SH-SY5Y (cell line): Measurements from ENCODE around the gene SMAD3.

Source experiments
- GATA2 ChIP-seq: IDR thresholded peaks from 2 replicates; pipeline ENCODE4 v1.6.1; 2011; ENCODE audit warnings: mild to moderate bottlenecking, low read depth, low read length
- GATA3 ChIP-seq: IDR thresholded peaks from 2 replicates; pipeline ENCODE4 v1.6.1; 2011; ENCODE audit warnings: low read depth, mild to moderate bottlenecking, low read length, moderate library complexity

The SMAD3 gene

DNA sequence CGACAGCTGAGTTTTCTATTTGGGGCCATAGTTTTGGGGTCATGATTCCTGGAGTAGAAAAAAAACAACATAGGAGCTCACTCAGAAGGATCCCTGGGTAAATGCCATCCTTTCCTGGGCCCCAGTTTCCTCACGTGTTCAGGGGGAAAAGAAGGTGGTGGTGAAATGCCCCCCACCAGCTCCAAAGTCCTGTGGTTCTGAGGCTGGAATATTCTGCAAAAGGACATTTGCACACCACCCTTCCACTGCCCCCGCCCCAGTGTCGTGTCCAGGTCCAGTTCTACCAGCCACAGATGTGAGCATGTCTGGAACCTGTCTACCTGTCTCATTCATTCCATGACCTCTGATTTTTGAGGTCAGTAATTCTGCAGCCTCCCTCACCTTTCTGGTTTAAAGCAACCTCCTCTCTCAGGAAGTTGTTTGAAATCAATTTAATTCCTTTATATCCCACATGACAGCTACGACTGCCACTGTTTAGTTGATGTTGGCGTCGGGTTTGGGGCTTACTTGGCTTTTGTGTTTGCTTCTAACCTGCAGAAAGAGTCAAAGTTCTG lies 82.1 kb downstream of the SMAD3 start:
- TF ChIP-seq GATA3 = no peak
- no peak for TF ChIP-seq GATA2

DNA sequence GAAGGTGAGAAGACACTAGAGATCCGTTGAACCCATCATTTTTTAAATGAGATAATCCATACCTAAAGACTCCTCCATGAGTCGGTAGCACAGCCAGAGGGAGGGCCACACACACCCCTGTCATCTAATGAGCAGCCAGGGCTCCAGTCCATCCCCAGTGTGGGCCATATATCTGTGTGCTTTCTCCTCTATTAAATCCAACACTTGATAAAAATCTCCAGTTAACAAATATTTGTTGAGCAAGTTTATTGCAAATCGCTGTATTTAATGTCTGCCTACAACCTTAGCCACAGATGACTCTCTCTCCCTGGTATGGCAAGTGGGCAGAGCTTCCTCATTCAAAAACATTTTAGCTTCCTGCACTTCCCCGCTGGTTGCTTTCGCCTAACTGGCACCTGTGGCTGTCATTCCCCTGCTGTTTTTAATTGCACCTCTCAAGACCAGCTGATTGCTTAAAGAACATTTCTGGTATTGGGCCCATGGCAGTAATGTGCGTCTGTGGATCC lies 82.8 kb downstream of the SMAD3 start:
- TF ChIP-seq GATA2 = no peak
- TF ChIP-seq GATA3 = no peak

DNA sequence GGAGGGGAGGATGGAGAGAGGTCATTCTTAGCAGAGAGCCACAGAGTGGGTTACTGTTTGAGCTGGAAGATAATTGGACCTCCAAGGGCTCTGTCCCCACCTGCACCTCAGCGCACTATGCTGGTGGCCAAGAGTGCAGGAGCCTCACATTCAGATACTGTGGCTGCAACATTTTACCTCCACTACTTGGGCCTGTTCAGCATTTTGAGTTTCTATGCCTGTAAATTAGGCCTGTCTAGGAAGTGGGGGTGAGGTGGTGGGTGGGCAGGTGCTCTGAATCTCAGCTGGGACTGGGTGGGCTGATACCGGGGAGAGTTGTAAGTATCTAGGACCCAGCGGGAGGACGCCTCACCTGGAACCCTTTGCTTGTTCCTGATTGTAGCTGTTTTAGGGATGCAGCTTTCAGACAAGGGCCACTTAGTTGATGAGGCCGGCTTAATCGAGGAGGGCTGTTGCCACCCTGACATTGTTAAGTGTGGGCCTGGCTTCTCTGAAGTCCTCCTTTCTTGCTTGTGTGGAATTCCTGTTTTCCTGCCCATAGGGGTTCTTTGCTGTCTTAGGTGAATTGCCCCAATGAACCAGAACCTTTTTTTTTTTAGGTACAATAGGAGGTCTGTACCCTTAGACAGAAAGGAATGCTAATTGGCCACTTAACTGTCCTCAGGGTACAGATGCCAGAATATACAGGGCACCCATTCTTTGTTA lies 83.8 kb downstream of the SMAD3 start:
- TF ChIP-seq GATA2 = no peak

DNA sequence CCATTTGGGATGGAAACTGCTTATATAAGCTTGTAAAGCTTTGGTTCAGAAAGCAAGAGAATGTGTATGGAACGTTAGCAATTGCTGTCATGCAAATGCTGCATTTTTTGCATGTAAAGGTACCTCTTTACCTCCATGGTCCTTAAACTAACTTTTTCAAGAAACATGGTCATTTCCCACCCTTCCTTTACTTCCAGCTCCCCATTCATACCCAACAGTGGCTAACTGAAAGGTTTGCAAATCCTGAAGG lies 84.3 kb downstream of the SMAD3 start:
- TF ChIP-seq GATA2 (no peak), GATA3 (no peak)

DNA sequence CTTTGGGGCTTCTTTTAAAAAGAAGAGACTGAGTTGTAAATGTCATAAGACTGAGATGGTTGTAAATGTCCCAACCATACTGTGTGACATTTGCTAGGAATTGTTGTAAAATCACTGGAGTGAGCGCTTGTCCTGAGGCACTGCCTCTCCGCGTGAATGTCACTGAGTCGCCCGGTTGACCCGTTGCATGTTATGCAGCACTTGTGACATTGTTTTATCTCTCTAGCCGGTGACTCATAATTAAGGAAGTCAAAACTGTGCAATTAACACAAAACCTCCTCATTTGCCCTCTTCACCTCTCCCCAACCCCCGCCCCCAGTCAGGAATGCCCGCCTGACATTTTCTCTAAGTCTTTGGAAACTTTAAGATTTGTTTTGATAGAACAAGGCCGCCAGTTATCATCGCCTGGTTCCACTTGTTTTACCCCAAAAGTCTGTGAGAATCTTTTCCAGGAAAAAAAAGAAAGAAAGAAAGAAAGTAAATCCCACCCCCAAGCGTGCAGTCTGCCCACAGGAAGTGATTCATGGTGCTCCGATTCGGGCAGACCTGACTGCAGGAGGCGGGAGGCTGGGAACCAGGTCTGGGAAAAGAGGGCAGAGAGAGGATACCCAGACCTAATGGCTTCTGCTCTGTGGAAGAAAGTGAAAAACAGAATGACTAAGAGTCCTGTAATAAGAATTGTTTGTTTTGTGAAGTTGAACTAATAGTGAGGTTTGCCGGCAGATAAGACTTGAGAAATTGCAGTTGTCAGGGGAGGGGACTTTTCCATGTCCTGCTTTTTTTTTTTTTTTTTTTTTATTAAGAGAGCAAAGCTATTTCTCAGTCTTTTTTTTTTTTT lies 84.8 kb downstream of the SMAD3 start:
- TF ChIP-seq GATA2 = no peak
- no peak for TF ChIP-seq GATA3

DNA sequence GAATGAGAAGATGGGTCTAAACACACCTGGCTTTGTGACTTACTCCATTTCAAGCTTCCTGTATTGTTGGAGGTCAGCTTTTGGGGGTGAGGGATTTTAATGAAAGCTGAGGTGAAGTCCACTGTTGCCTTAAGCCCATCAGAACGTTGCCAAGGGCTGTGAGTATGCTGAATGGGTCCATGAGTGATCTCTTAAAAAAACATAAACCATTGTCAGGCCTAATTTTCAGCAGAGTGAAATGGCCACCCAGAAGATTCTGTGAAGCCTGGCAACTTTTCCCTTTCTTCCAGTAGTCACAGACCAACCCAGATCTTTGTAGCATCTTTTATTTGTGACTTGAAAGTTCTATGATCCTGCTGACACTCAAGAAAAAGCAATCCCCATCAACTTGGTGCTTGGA lies 87.0 kb downstream of the SMAD3 start:
- no peak for TF ChIP-seq GATA3
- no peak for TF ChIP-seq GATA2

DNA sequence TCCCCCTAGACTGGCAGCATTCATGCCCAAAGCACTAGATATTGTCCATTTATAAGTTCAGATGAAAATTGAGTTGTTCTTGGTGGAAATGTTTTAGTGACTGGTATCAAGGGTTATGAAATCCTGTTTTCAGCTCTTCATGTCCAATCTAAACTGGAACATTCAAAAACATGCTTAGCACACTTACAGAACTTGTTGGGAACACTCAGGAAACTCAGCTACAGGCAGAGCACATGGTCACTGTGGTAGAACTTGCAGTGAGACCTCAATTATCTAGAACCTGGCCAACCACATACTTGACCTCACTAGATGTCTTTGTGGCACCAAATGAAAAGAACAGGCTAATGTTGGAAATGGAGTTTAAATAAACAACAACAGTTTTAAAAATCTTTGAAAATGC lies 88.8 kb downstream of the SMAD3 start:
- no peak for TF ChIP-seq GATA3
- TF ChIP-seq GATA2 = no peak

DNA sequence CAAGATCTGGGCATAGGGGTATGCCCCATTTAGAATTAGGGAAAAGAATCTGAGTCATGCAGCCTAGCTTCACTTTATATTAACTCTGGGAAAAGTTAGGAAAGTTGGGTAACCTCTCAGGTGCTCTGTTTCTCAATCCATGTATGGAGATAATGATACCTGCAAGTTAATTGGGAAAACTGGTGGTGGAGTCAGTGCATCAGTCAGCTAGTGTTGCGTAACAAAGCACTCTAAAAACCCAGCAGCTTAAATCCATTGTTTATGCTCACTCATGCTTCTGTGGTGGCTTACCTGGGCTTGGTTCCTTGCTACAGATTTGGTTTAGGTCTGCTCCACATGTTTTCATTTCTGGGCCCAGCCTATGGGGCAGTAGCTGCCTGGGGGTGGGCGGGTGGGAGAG lies 91.0 kb downstream of the SMAD3 start:
- no peak for TF ChIP-seq GATA2
- TF ChIP-seq GATA3 = no peak

DNA sequence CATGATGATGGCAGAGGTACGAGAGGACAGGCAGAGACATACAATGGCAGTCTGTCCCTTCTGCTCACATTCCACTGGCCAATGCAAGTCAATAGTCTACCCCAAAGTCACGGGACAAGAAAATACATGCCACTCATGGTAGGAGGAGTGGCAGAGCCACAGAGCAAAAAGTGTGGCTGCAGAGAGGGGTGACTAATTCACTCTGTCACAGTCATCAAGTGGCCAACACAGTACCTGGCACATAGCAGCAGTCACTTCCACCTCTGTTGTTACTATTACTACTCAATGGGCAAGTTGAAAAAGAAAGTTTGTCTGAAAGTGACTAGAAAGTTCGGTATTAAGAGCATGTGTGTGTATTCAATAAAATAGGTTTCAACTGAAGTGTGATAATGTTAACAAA lies 91.4 kb downstream of the SMAD3 start:
- no peak for TF ChIP-seq GATA3
- TF ChIP-seq GATA2 = no peak

DNA sequence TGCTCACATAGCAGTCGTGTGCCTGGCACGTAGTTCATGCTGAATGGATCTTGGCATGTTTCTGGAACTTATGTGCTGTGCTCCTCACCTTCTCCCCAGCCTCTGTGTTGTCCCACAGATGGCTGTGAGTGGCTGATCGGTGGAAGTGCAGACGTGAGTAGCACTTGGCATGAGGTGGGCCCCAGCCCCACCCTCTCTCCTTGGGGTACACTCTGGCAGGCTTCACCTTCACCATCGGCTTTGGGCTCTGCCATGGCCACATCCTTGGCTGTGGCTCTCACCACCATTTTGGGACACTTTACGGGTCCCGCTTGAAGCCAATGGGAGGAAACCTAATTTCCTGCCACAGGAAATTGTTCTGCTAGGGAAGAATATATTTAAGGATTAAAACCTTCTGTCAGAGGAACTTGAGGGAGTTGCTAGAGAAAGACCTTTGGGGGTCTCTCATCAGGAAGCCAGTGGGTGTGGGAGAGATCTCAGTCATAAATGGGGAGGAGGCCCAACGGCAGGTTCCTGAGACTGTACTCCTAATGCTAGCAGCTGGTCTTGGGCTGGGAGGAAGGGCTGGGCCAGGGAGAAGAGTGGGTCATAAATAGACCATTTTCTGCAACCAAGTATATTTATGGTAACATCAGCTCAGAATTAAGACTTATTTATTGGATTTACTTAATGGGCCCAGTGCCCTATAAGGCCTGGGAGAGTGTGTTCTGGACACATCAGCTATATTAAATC lies 92.3 kb downstream of the SMAD3 start:
- TF ChIP-seq GATA2 (no peak), GATA3 (no peak)

DNA sequence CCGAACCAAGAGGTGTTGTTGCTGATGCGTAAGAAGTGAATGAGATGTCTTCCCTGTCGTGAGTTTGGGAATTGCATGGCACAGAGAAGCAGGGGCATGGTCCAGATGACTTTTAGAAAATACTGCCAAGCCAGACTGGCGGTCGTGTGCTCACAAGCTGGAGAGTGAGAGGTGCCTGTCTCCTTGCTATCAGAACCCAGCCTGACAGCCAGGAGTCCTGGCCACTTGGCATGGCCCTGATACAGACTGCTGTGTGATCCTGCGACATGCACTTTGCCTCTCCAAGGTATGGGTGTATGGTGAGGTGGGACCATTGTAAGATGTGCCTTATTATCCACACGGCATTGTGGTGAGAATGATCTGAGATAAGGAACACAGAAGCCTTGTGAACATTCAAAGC lies 93.0 kb downstream of the SMAD3 start:
- TF ChIP-seq GATA2 (no peak), GATA3 (no peak)

DNA sequence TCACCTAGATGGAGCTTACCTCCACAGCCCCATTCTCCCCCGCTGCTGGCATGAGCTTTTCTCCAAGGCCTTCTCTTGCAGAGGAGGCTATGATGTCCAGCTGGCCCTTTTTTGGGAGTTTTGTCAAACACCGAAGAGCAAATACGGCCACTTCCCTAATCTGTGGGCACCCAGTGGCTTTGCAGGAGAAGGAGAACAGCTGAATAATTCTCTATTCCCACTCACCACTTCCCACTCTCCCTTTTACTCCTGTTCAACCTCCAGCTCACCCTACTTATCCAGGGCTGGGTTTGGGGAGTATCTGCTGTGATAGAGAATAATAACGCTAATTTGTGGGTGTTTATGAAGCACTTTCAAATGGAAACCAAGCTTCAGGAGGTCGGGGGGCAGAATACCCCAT lies 96.0 kb downstream of the SMAD3 start:
- no peak for TF ChIP-seq GATA2

DNA sequence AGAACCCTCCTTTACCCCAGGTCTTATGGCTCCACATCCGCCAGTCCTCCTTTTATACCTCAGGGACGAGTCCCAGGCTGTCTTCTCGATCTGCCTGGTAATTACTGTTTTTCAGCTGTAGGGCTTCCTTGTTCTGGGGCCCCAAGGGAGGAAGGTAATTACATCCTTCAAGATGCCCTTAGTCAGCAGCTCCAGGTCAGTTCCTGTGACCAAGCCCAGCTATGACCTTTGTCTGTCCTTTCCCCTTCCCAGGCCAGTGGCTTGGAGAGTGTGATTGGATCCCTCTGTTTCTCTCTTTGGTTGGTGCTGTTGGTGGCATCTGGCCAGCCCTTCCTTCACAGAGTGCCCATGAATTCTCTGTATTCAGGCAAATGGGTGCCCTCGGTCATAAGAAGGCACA lies 96.5 kb downstream of the SMAD3 start:
- TF ChIP-seq GATA2 (no peak), GATA3 (no peak)

DNA sequence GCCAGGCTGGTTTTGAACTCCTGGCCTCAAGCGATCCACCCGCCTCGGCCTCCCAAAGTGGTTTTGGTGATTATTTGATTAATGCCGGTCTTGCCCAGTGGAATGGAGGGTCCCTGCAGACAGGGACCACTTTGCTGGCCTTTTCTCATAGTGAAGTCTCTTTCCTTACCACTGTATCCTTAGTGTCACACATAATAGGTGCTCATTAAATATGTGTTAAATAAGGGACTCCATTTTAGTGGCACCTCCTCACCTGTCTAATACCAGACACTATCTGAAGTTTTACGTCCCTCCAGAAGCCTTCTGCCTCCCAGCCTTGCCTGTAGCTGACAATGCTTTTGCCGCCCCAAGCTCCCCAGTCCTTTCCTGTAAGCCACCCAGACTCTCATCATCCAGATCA lies 97.8 kb downstream of the SMAD3 start:
- TF ChIP-seq GATA2 = no peak
- TF ChIP-seq GATA3 = no peak
